Germinal center (tissue), 1 donor: ENCODE results near the gene TMEM63A.
A peak's percentile ranks its signal among the peaks of the same experiment; 100 is the strongest.

Experiments
- DNase-seq: peaks from one replicate; pipeline ENCODE4 v3.0.0; 2012; ENCODE audit warnings: mixed read lengths, low spot score

The TMEM63A gene

GRCh38 chr1:225866061-225866837, 15.9 kb downstream of the TMEM63A start:
- DNase-seq: no peak

- DNase-seq: no peak
Observed at GRCh38 chr1:225865514-225865913, 16.7 kb downstream of the TMEM63A start.

- DNase-seq: no peak
Observed at GRCh38 chr1:225863167-225863566, 19.0 kb downstream of the TMEM63A start.

- DNase-seq: no peak
Observed at GRCh38 chr1:225862581-225862950, 19.6 kb downstream of the TMEM63A start.

GRCh38 chr1:225861834-225862580, 20.2 kb downstream of the TMEM63A start:
- no peak for DNase-seq

GRCh38 chr1:225860876-225861441, 21.2 kb downstream of the TMEM63A start:
- DNase-seq: no peak

- no peak for DNase-seq
Observed at GRCh38 chr1:225860107-225860506, 22.1 kb downstream of the TMEM63A start.

GRCh38 chr1:225859151-225859550, 23.0 kb downstream of the TMEM63A start:
- DNase-seq: no peak

- DNase-seq: no peak
Observed at GRCh38 chr1:225857256-225857655, 24.9 kb downstream of the TMEM63A start.

- no peak for DNase-seq
Observed at GRCh38 chr1:225855503-225856300, 26.5 kb downstream of the TMEM63A start.

- no peak for DNase-seq
Observed at GRCh38 chr1:225853441-225853840, 28.7 kb downstream of the TMEM63A start.

- DNase-seq: no peak
Observed at GRCh38 chr1:225852413-225853124, 29.6 kb downstream of the TMEM63A start.

- peak; percentile 31 for DNase-seq
Observed at GRCh38 chr1:225851805-225852204, 30.4 kb downstream of the TMEM63A start.

- no peak for DNase-seq
Observed at GRCh38 chr1:225850370-225850769, 31.8 kb downstream of the TMEM63A start.

- no peak for DNase-seq
Observed at GRCh38 chr1:225849925-225850324, 32.3 kb downstream of the TMEM63A start.

- peak; percentile 71 for DNase-seq
Observed at GRCh38 chr1:225848030-225848955, 33.9 kb downstream of the TMEM63A start.

GRCh38 chr1:225847610-225848009, 34.6 kb downstream of the TMEM63A start:
- DNase-seq: no peak

- DNase-seq: no peak
Observed at GRCh38 chr1:225846331-225847310, 35.6 kb downstream of the TMEM63A start.

GRCh38 chr1:225845571-225846259, 36.5 kb downstream of the TMEM63A start:
- DNase-seq: peak; percentile 22
